Skin epidermis (tissue), 12 donors: Measurements from ENCODE around the gene ZNF587.
"Not testable (repeated sequence)": the region's sequence is repeated elsewhere in the genome, so short reads cannot be mapped to it uniquely, and the experiment has no call there.

Experiments used
- H3K27ac ChIP-seq, 21 experiments: fragments of 200-600 bp; sonication (generic) in 11 of 21; one replicate each; pipeline ENCODE4 v1.5.0; 2020; ENCODE audit warnings: mild to moderate bottlenecking in 3 of 21, inconsistent platforms in 2 of 21, moderate library complexity in 2 of 21
- H3K4me3 ChIP-seq, 7 experiments: fragments of 200-600 bp; sonication (generic) in 2 of 7; one replicate each; pipeline ENCODE4 v1.5.0; 2020; ENCODE audit warnings: inconsistent platforms in 2 of 7, mild to moderate bottlenecking in 2 of 7, moderate library complexity in 1 of 7

Gene ZNF587

DNA sequence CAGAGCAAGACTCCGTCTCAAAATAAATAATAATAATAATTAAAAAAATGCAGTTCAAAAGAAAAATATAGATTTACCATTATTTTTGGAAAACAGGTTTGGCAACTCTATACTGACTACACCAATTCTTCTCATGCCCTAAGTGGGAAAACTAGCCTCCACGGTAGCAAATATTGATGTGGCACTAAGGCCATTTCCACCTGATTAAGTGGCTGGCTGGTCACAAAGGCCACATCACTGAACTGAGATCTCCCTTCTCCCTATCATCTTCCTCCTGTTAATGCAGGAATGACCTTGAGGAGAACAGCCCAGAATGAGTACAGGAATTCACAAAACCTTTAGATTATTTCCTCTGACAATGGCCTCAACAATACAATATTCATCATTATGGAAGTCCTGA lies 20.6 kb downstream of the ZNF587 start:
- no peak overlapping the region for H3K4me3 ChIP-seq
- no peak overlapping the region for H3K27ac ChIP-seq

DNA sequence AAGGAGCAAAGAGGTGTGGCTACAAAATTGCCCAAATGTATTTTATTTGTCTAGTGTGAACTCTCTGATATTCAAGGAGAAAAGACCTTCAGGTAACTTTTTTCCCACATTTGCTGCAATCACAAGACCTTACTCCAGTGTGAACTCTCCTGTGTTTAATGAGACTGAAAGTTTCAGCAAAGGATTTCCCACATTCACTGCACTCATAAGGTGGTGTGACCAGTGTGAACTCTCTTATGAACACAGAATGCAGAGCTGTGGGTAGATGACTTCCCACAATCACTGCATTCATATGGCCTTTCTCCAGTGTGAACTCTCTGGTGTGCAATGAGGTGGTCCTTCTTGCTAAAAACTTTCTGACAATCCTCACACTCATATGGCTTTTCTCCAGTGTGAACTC lies 22.8 kb downstream of the ZNF587 start:
- H3K4me3 ChIP-seq: no peak overlapping the region
- H3K27ac ChIP-seq: no peak overlapping the region

DNA sequence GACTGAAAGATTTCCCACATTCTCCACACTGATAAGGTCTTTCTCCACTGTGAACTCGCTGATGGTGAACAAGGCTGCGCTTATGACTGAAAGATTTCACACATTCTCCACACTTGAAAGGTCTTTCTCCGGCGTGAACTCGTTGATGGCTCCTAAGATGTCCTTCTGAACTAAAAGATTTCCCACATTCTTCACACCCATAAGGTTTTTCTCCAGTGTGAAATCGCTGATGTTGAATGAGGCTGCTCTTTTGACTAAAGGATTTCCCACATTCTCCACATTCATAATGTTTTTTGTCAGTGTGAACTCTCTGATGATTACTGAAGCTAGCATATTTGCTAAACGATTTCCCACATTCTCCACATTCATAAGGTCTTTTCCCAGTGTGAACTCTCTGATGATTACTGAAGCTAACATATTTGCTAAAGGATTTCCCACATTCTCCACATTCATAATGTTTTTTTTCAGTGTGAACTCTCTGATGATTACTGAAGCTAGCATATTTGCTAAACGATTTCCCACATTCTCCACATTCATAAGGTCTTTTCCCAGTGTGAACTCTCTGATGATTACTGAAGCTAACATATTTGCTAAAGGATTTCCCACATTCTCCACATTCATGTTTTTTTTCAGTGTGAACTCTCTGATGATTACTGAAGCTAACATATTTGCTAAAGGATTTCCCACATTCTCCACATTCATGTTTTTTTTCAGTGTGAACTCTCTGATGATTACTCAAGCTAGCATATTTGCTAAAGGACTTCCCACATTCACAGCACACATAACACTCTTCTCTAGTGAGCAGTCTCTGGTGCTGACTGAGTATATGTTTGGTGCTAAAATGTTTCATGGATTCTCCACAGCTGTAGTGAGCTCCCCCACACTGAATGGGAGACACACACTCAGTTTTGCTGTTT lies 24.5 kb downstream of the ZNF587 start:
- H3K27ac ChIP-seq, H3K4me3 ChIP-seq: not testable (repeated sequence)

DNA sequence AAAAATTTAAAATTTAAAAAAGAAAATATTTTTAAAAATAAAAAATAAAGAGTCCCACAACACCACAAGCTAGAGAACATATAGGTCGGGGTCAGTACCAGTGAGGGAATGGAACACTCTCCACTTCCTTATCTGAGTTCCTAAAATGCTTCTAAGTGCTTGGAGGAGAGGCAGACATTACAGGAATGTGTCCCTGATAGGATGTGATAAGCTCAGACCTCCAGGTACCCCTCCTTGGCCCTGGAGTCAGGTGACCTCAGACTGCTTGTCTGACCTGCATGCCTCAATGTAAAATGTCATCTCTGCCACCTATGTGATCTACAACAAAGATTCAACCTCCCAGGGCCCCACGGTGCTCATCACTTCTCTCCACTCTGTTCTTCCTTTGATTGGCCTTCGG lies 36.4 kb downstream of the ZNF587 start:
- H3K4me3 ChIP-seq: no peak overlapping the region
- no peak overlapping the region for H3K27ac ChIP-seq

DNA sequence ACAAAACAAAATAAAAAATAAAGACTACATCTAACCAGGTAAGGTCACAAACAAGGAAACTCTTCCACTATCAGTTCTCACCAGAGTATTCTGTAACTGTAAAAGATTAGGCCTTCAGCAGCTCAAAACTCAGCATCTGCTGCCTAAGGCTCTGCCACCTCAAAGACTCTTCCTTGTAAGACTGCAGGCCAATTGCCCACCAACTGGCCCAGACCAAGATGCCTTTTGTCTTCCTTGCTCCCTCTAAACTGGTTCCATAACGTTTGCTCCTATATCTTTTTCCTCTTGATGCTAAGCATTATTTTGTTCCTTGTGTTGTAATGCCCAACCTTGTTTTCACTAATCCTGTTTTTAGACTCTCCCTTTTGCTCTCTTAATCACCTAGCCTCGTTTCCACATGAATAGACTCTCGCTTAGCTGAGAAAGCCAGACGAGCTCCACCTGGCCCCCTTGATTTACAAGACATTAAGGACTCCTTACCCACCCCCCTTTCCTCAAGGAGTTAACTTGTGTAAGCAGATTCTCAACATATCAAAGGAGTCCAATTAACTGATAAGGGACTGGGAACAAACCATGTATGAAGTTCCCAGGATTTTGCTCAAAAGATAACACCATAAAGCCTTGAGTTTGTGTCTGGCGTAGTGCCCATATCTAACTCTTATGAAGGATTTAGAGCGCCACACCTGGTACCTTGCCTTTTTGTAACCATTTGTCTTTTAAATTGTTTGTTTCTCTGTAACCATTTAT lies 37.7 kb downstream of the ZNF587 start:
- Histone ChIP-seq H3K27ac (peak overlapping the region in 2 of 21 experiments; percentile 64 to 75), H3K4me3 (peak overlapping the region in 4 of 7 experiments; percentile 45 to 70 (median 60))

DNA sequence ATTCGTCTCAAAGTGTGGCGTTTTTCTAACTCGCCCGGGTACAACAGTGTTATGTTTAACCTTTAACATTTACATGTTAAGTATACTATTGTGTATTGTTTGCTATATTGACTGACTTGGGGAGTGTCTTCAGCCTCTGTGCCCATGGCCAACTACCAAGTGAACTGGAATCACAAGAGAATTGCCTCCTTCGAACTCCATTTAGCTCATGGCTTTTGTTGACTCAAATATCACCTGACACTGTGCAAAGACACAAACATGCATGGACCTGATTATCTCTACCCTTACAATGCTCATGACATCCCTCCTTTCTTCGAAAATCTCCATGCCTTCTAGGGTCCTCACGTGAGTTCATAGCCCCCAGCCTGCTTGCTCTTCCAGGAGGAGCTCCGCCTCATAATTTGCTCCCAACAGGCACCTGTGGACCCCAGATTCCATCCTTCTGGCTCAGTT lies 38.5 kb downstream of the ZNF587 start:
- Histone ChIP-seq H3K4me3 (peak overlapping the region; percentile 45 to 84 (median 57)), H3K27ac (peak overlapping the region in 18 of 21 experiments; percentile 5 to 76 (median 62))

DNA sequence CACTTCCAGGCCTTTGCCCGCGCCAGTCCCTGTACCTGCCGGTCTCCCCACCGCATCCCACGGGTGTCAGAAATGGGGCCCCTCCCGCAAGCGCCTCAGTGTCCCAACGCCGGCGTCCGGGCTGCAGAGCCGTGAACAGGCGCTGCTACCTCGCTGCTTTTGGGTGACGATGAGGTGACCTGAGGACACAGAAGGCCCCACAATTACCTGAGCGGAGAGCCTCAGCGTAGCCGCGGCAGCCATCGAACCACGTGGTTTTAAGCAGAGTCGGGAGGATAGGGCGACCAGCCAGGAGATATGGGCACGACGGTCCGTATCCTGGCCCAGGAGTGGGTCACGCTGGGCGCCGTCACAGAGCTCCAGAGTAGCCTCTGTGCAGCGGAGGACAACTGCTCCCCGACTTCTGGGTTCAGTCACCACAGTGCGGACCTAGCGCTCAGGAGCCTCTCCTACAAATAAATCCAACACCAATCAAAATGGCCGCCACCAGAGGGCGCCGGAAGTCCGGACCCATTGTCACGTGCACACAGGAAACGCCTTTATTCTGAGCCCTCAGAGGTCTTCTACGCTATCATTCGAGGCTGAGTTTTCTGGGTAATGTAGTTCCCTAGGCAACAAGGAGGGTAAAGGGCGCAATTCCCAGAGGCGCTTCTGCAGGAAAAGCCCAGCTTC lies 39.0 kb downstream of the ZNF587 start, which contains the start of gene ZNF814:
Gene ZNF814 (minus strand): TSS at position 478 of the 672 bp plus-strand sequence. CDS start 235 bp downstream, at position 243.
- Histone ChIP-seq H3K4me3 (peak within 1 kb of the TSS; percentile 45 to 84 (median 57)), H3K27ac (peak within 1 kb of the TSS in 18 of 21 experiments; percentile 5 to 76 (median 62))

DNA sequence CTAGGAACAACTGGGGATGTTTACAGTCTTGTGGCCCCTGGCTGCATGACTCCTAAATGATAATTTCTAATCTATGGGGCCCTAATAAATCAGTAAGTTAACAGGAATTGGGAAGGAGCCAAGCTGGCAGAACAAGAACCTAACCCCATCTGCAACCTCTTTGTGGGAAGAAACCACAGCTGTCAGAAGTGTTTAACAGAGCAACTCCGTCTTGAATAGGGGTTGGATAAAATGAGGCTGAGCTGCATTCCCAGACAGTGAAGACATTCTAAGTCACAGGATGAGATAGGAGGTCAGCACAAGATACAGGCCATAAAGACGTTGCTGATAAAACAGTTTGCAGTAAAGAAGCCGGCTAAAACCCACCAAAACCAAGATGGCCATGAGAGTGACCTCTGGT lies 41.0 kb downstream of the ZNF587 start:
- not testable (repeated sequence) for H3K4me3 ChIP-seq
- H3K27ac ChIP-seq: peak overlapping the region in 1 of 21 experiments; percentile 50

DNA sequence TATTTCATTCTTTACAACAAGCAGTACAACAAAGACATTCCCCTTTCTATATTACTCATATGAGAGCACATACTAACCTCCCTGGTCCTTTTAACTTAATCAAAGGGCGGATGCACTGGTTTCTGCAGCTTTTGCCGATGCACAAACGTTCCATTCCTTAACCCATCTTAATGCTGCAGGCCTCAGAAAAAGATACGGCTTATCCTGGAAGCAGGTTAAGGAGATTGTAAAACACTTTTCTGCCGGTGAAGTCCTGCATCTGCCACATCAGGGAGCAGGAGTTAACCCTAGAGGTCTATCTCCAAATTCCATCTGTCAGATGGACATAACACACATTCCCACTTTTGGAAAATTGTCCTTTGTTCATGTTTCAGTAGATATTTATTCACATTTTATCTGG lies 50.7 kb downstream of the ZNF587 start:
- no peak overlapping the region for H3K27ac ChIP-seq
- no peak overlapping the region for H3K4me3 ChIP-seq

DNA sequence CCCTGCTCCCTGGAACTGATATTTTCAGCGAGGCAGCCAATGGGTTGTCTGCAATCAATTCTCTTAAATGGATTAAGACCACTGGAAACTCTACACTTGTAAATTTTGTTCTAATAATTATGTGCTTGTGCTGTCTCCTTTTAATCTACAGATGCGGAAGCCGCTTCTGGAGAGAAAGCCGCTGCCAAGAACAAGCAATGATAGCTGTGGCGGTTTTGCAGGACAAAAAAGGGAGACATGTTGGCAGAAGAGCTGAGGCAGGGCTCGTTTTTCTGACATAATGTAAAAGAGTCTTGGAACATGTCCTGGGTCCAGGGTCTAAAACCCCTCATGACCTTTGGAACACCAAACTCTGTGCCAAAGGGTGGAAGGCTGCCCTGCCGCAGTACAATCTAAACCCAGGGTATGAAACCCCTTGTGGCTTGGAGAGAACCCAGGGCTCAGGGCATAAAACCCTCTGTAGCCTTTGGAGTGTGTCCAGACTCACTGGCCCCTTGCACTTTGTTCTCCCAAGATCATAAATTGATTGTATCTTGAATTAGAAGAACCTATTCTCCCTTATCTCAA lies 54.0 kb downstream of the ZNF587 start:
- H3K4me3 ChIP-seq: no peak overlapping the region
- H3K27ac ChIP-seq: no peak overlapping the region

DNA sequence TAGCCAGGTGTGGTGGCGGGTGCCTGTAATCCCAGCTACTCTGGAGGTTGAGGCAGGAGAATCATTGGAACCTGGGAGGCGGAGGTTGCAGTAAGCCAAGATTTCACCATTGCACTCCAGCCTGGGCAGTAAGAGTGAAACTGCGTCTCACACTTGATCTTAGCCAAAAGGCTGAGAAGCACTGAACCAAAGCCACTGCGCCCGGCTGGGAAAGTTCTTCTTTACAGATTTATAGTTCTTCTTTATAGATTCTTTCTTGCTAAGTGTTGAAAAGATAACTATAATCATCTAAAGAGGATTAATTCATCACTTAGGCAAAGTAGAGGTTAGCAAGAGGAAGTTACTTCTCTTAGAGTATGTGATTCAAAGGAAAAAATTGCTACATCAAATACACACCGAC lies 55.6 kb downstream of the ZNF587 start:
- H3K27ac ChIP-seq: no peak overlapping the region
- H3K4me3 ChIP-seq: no peak overlapping the region

DNA sequence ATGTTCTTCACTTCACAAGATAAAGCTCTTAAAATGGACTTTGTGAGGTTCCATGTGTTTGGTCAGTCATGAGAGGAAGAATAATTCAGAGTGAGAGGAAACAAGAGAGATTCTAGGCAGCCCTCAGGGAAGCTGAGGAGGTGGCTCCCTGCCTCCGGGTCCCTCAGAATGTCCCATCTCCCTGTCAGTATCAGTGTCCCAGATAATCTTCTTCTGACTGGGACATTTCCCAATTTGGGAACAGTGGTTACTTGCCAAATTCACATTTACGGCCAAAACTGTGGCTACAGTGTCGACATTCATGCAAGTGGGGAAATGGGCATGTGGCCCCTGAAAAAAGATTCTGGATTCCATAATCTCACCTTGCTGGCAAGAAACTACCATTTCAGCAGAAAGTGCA lies 57.7 kb downstream of the ZNF587 start:
- H3K4me3 ChIP-seq: no peak overlapping the region
- no peak overlapping the region for H3K27ac ChIP-seq

DNA sequence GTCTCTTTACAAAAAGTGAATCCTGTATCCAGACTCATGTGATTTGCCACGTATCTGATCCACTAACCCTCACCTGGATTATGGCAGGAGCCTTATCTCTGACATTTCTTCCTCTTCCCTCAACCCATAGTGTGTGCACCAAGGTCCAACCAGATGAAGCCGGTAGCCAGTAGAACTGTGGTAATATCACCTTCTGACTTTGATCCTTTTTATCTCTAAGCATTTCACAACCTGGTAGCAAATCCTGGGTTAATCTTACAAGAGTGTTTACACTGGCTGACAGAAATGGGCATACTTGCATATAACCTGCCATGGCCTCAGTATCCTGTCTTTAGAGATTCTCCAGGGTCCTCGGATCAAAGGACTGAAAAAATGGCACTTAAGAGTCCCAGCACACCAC lies 64.9 kb downstream of the ZNF587 start:
- H3K4me3 ChIP-seq: no peak overlapping the region
- H3K27ac ChIP-seq: no peak overlapping the region
